HG02642 (cell line): Measurements from ENCODE around the gene PAK2.
"Not testable (repeated sequence)": the region's sequence is repeated elsewhere in the genome, so short reads cannot be mapped to it uniquely, and the experiment has no call there.

Experiments used
- ATAC-seq: cut with Tn5 transposase; IDR thresholded peaks from one replicate; pipeline ENCODE4 v1.9.1; 2021; ENCODE audit warnings: mild to moderate bottlenecking; ENCODE audit not compliant: unreplicated experiment, poor library complexity

The PAK2 gene

GRCh38 chr3:196839351-196839750, 99.7 kb downstream of the PAK2 start:
- not testable (repeated sequence) for ATAC-seq

- no peak for ATAC-seq
Observed at GRCh38 chr3:196842567-196843434, 103.1 kb downstream of the PAK2 start.

GRCh38 chr3:196843435-196844110, 103.9 kb downstream of the PAK2 start:
- no peak for ATAC-seq

DNA sequence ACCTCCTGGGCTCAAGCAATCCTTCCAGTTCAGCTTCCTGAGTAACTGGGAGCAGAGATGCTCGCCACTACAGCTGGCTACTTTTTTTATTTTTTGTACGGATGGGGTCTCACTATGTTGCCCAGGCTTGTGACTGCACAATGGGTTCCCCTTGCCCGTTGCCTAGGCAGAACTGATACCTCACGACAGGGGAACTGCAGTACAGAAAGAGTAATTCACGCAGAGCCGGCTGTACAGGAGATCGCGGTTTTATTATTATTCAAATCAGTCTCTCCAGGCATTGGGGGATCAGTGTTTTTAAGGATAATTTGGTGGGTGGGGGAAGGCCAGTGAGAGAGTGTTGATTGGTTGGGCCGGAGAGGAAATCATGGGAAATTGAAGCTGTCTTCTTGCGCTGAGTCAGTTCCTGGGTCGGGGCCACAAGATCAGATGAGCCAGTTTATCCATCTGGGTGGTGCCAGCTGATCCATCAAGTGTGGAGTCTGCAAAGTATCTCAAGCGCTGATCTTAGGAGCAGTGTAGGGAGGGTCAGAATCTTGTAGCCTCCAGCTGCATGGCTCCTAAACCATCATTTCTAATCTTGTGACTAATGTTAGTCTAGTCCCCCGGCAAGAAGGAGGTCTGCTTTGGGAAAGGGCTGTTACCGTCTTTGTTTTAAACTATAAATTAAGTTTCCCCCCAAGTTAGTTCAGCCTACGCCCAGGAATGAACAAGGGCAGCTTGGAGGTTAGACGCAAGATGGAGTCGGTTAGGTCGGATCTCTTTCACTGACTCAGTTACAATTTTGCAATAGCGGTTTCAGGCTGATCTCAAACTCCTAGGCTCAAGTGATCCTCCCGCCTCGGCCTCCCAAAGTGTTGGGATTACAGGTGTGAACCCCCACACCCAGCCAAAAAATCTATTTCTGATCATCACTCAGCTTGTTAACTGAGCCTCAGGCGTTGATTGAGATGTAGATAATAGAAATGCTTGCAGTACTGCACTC, 104.9 kb downstream of the PAK2 start:
- ATAC-seq: not testable (repeated sequence)

- not testable (repeated sequence) for ATAC-seq
Observed at GRCh38 chr3:196848375-196848774, 108.7 kb downstream of the PAK2 start.

- ATAC-seq: no peak
Observed at GRCh38 chr3:196849180-196849741, 109.6 kb downstream of the PAK2 start.

GRCh38 chr3:196863000-196863399, 123.3 kb downstream of the PAK2 start:
- ATAC-seq: not testable (repeated sequence)

GRCh38 chr3:196867155-196867506, 127.5 kb downstream of the PAK2 start:
- ATAC-seq: no peak

DNA sequence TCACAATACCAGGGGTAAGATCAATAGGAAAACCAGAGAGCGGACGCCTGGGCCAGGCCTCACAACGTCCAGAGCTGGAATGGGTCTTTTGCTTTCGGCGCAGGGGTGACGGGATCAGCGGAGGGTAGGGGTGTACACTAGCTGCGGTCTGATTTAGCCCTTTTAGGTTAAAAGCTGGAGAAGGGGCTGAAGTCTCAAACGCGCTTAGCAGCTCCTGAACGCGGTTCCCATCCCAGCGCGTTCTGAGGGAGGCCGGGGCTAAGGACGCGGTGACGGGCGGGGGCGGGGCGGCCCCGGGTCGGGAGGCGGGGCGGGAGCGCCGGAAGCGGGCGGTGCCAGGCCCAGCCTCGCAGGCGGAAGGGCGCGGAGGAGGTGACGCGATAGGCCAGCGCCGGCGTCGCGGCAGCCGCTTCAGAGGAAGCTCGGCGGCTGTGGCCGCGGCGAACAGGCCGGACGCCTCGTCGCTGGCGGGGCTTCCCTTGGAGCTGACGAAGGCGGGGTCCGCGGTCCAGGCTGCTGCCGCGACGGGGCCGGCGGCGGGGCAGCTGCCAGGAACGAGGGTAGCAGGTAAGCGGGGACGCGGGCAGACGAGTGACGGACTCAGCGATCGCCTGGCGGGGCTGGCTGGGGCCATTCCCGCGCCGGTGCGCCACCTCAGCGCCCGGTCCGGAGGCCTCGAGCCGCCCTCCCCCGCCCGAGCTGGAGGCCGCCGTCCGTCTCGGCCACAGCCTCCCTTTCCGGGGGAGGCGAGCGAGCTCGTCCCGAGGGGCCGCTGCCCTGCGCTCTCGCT, 128.0 kb downstream of the PAK2 start, which contains the start of gene SENP5:
SENP5 (plus strand) TSS at position 414 of the 790 bp plus-strand sequence. CDS start 17,262 bp downstream, outside the sequence.
- ATAC-seq: peak; percentile 92

GRCh38 chr3:196868297-196868661, 128.6 kb downstream of the PAK2 start:
- ATAC-seq: peak; percentile 35

DNA sequence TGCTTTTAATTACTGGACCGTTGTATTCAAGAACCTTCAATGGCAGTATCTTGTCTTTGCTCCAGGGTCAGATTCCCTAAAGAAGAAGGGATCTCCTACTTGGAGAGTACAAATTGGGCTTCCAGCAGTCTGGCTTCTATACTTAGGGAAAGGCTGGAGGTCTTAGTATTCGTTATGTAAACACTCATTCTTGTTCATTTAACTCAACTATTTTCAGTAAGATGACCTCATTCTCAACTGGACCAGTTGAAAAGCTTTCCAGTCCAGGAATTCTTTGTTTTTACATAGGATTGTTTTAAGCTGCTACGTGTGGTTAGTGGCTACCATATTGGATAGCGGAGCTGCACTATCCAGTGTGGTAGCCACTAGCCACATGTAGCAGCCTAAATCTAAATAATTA, 132.7 kb downstream of the PAK2 start:
- no peak for ATAC-seq

DNA sequence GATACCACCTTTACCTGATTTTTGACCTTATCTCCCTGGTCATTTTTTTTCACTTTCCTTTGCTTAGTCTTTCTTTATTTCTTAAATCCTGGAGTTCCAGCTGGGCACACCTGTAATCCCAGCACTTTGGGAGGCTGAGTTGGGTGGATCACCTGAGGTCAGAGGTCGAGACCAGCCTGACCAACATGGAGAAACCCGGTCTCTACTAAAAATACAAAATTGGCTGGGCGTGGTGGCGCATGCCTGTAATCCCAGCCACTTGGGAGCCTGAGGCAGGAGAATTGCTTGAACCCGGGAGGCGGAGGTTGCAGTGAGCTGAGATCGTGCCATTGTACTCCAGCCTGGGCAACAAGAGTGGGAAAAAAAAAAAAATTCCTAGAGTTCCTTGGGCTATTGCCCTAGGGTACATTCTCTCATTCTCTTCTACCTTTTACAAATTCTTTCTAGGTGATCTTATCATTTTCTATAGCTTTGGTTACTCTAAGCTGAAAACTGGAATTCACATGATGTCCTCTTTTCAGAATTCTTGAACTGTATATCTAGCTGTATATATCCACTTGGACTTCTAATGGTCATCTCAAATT, 134.9 kb downstream of the PAK2 start:
- ATAC-seq: not testable (repeated sequence)

DNA sequence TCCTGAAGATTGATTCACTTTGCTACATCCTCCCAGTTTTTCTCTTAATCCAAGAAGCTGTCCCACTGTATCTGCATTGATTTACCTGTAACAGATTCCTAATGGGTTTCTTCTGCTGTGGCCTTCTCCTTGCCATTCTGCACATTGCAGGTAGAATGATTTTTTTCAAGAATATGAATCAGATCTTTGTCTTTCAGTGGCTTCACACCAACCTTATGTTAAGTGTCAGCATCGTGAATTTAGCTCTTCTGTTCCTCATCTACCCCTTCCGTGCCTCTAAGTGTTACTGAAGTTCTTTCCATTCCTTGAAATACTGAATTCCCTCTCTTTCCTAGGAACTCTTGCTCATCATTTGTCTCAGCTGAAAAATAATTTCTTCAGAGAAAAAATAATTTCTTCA, 135.6 kb downstream of the PAK2 start:
- ATAC-seq: no peak
